BLaER1 treated with 17β-estradiol and CSF1 and Interleukin-3, amounts not matched to agents 10 nM and 100 nM (cell line): ENCODE measurements around the gene CREB1.

Experiments
- H3K27ac ChIP-seq, 11 experiments: shearing (Covaris generic); formaldehyde crosslinking; 2 replicates each; pipeline ENCODE4 v1.8.1; 2022
- H3K27me3 ChIP-seq, 11 experiments: shearing (Covaris generic); formaldehyde crosslinking; 2 replicates each; pipeline ENCODE4 v1.8.1; 2022
- H3K36me3 ChIP-seq, 11 experiments: shearing (Covaris generic); formaldehyde crosslinking; 2 replicates each; pipeline ENCODE4 v1.8.1; 2022
- H3K4me1 ChIP-seq, 10 experiments: shearing (Covaris generic); formaldehyde crosslinking; 2 replicates each; pipeline ENCODE4 v1.8.1; 2022
- H3K4me2 ChIP-seq, 11 experiments: shearing (Covaris generic); formaldehyde crosslinking; 2 replicates each; pipeline ENCODE4 v1.8.1; 2022
- H3K4me3 ChIP-seq, 10 experiments: shearing (Covaris generic); formaldehyde crosslinking; 2 replicates each; pipeline ENCODE4 v1.8.1; 2022
- H3K9ac ChIP-seq, 11 experiments: shearing (Covaris generic); formaldehyde crosslinking; 2 replicates each; pipeline ENCODE4 v1.8.1; 2022
- H3K9me3 ChIP-seq, 11 experiments: shearing (Covaris generic); formaldehyde crosslinking; replicated peaks in 1 of 11; 2 replicates each; pipeline ENCODE4 v1.8.1; 2022
- H4K20me1 ChIP-seq, 11 experiments: shearing (Covaris generic); formaldehyde crosslinking; 2 replicates each; pipeline ENCODE4 v1.8.1; 2022
- Cebpa-rat ChIP-seq, 11 experiments: shearing (Covaris generic); IDR thresholded peaks; 2 replicates each; pipeline ENCODE4 v1.8.1; 2022

Gene CREB1

DNA sequence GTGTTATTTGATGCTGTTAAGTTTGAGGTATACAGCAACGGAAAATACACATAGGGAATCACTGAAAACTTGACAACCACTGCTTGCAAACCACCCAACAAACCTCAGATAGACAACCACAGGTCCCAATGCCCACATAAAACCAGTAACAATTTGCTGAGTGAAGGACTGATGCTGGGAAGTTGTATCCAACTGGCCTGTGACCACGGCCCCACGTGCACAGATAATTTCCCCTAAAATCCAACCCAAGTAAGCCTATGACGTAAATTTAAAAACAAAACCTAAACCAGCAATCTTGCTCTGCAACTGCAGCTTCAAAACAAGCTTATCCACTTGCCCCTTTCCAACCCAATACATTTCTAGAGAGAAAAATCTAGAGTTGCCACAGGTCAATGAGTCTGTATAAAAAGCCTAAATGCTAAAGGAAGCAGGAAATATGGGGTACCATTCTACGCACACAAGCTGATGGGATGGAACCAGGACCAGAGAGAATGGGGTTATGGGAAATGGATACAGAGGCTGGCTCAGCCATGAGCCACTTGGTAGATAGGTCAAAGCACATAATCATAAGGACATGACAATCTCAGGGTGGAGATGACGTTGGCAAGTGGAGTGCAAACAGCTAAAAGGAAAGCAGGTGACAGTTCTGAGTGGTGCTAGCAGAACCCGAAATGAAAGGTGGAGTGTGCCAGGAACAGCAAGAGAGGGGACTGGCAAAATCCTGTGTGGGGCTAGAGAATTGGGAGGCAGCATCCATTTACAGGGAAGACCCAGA, 27.8 kb upstream of the CREB1 start:
- Histone ChIP-seq H3K27ac (peak overlapping the region in 3 of 11 experiments; percentile 79 to 89 (median 86); a peak in 7 of 22 replicates), H4K20me1 (no peaks in the 10 kb centered on the region), H3K9me3 (no peaks in the 10 kb centered on the region), H3K4me1 (peaks cover 27 to 95% (median 49%) of the 10 kb centered on the region in 10 experiments), H3K9ac (peak overlapping the region in 2 of 11 experiments; percentile 71 to 80; a peak in 2 of 22 replicates), H3K4me2 (peak overlapping the region in 10 of 11 experiments; percentile 31 to 83 (median 54); a peak in 19 of 22 replicates), H3K4me3 (no peak overlapping the region), H3K27me3 (no peaks in the 10 kb centered on the region), H3K36me3 (no peaks in the 10 kb centered on the region)
- no peak for TF ChIP-seq Cebpa-rat (IDR thresholded peaks at IDR 0.05)

DNA sequence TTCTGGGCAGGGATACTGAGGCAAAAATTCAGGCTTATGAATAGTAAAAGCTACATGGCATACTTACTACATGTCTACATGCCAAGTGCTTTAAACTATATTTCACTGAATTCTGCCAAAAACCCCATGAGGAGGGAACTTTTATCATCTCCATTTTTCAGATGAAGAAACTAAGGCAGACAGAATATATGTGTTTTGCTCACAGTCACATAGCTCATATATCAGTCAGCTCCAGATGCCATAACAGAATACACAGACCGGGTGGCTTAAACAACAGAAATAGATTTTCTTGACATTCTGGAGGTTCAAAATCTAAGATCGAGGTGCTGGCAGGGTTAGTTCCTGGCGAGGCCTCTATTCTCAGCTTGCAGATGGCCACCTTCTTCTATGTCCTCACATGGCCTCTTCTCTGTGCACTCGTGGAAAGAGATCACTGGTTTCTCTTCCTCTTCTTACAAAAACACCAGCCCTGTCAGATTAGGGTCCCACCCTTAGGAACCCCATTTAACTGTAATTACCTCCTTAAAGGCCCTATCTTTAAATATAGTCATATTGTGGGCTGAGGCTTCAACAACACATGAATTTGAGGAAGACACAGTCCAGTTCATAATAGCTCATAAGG, 27.1 kb upstream of the CREB1 start:
- peak overlapping the region in 3 of 11 experiments; percentile 79 to 89 (median 86); a peak in 7 of 22 replicates for H3K27ac ChIP-seq
- no peak overlapping the region for H3K4me3 ChIP-seq
- H3K4me2 ChIP-seq = peak overlapping the region; percentile 19 to 83 (median 54); a peak in 21 of 22 replicates

DNA sequence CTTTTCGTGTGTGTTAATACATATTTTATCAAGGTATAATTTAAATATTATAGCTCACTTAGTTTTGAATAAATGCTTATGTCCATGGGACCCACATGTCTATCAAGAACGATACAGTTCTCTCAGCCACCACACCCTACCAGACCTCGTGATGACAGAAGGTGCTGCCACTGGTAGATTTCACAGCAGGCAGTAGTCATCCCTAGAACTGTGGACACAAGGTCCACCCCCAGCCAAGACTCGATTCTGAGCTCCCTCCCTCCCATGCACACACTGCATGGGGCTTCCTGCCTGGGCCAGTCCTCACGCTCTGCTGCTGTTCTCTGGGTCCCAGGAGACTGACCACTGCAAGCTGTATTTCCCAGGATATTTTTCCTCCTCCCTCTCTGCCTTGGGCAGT, 26.5 kb upstream of the CREB1 start:
- H3K4me2 ChIP-seq = peak overlapping the region in 9 of 11 experiments; percentile 31 to 83 (median 55); a peak in 16 of 22 replicates

More for the DNA sequence above, 27.1 kb upstream of the CREB1 start:
- Histone ChIP-seq H4K20me1 (no peaks in the 10 kb centered on the region), H3K9ac (peak overlapping the region in 2 of 11 experiments; percentile 25 to 80; a peak in 4 of 22 replicates), H3K36me3 (no peaks in the 10 kb centered on the region), H3K27me3 (no peaks in the 10 kb centered on the region), H3K9me3 (no peaks in the 10 kb centered on the region), H3K4me1 (peaks cover 27 to 94% (median 49%) of the 10 kb centered on the region in 10 experiments)
- TF ChIP-seq Cebpa-rat (IDR thresholded peaks at IDR 0.05) = no peak

DNA sequence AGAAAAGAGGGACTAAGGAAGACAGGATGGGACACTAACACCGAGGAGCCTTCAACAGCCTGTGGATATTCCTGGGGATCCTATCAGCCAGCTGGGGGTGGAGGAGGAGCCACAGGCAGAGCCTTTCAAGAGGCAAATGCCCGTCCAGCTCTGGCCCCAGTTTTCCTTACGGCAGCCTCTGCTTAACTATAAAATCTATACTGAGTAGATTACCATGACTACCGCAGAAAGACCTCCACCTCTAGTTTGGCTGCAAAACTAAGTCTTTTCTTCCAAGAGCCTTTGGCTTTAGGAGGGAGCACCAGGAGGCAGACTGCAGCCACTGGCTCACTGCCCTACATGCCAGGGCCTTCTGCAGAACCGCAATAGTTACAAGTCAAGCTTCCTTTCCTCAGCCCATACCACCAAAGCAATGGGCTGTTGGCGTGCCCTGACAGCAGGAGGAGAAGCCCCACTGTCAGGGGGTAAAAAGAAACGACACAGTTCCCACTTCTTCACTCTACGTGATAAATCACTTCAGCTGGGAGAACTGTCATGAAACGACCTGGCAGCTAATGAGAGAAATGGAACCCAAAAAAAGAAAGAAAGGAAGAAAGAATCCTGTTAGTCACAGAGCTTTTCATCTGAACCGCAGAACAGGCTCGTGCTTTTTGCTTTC, 25.1 kb upstream of the CREB1 start:
- no peaks in the 10 kb centered on the region for H3K9me3 ChIP-seq
- no peaks in the 10 kb centered on the region for H3K36me3 ChIP-seq
- H3K9ac ChIP-seq = peak overlapping the region in 1 of 11 experiments; percentile 7; a peak in 2 of 22 replicates
- peak overlapping the region in 4 of 11 experiments; percentile 52 to 83 (median 68); a peak in 7 of 22 replicates for H3K4me2 ChIP-seq
- no peaks in the 10 kb centered on the region for H3K27me3 ChIP-seq
- TF ChIP-seq Cebpa-rat (IDR thresholded peaks at IDR 0.05) = no peak
- no peak overlapping the region for H3K4me3 ChIP-seq
- no peaks in the 10 kb centered on the region for H4K20me1 ChIP-seq
- peaks cover 18 to 75% (median 36%) of the 10 kb centered on the region in 10 experiments for H3K4me1 ChIP-seq
- no peak overlapping the region; a peak in 1 of 22 replicates for H3K27ac ChIP-seq

More for the DNA sequence above, 26.5 kb upstream of the CREB1 start:
- Histone ChIP-seq H3K4me1 (peaks cover 27 to 89% (median 49%) of the 10 kb centered on the region in 10 experiments), H3K9ac (peak overlapping the region in 2 of 11 experiments; percentile 25 to 58; a peak in 4 of 22 replicates), H3K4me3 (no peak overlapping the region), H3K27ac (peak overlapping the region in 4 of 11 experiments; percentile 3 to 89 (median 82); a peak in 6 of 22 replicates), H3K9me3 (no peaks in the 10 kb centered on the region), H4K20me1 (no peaks in the 10 kb centered on the region), H3K27me3 (no peaks in the 10 kb centered on the region), H3K36me3 (no peaks in the 10 kb centered on the region)
- TF ChIP-seq Cebpa-rat (IDR thresholded peaks at IDR 0.05) = no peak

DNA sequence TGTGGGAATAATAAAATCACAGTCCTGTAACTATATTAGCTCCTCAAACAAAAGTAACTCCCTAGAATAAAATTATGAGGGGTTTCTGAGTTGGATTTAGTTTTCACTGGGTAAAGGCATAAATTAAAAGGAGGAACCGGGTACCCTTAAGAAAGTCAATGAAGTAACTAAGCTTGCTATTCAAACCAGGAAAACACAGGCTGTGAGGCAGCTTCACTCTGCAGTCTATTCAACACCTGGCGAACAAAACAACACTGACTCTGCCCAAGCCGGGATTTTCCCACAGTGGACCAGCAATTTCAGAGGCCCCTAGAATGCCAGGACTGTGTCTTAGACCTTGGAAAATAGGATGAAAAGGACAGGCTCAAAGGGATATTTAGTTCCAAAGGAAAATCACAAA, 24.6 kb upstream of the CREB1 start:
- H3K9ac ChIP-seq = peak overlapping the region in 2 of 11 experiments; percentile 7 to 30; a peak in 2 of 22 replicates
- no peak overlapping the region for H3K4me3 ChIP-seq
- H3K9me3 ChIP-seq = no peaks in the 10 kb centered on the region
- no peak for TF ChIP-seq Cebpa-rat (IDR thresholded peaks at IDR 0.05)
- no peaks in the 10 kb centered on the region for H3K36me3 ChIP-seq
- H4K20me1 ChIP-seq = no peaks in the 10 kb centered on the region
- peak overlapping the region in 6 of 11 experiments; percentile 1 to 83 (median 55); a peak in 10 of 22 replicates for H3K4me2 ChIP-seq
- H3K4me1 ChIP-seq = peaks cover 17 to 69% (median 32%) of the 10 kb centered on the region in 10 experiments; a peak in 19 of 20 replicates
- no peak overlapping the region for H3K27ac ChIP-seq
- no peaks in the 10 kb centered on the region for H3K27me3 ChIP-seq

DNA sequence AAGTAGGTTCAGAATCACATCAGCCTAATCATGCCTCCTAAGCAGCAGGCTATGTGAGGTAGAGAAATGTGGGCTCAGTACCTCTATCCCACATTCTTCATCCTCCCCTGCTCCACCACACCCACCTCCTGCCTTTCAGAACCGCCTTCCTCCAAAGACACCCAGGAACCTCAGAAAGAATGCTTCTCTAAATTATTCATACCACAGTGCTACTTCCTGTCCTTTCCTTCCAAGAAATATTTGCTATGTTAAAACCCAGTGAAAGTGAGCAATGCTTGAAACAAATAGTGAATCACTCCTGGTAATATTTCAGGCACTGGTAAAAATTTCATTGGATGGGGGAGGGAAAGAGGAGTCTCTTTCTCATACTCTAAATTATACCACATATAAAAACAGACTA, 24.0 kb upstream of the CREB1 start:
- peak overlapping the region in 1 of 11 experiments; percentile 1; a peak in 1 of 22 replicates for H3K27ac ChIP-seq
- H3K4me1 ChIP-seq = peaks cover 15 to 64% (median 27%) of the 10 kb centered on the region in 10 experiments; a peak in 19 of 20 replicates
- no peaks in the 10 kb centered on the region for H3K9me3 ChIP-seq
- H4K20me1 ChIP-seq = no peaks in the 10 kb centered on the region
- no peaks in the 10 kb centered on the region for H3K27me3 ChIP-seq
- no peak for TF ChIP-seq Cebpa-rat (IDR thresholded peaks at IDR 0.05)
- H3K9ac ChIP-seq = no peak overlapping the region
- no peaks in the 10 kb centered on the region for H3K36me3 ChIP-seq
- no peak overlapping the region for H3K4me3 ChIP-seq
- H3K4me2 ChIP-seq = peak overlapping the region in 6 of 11 experiments; percentile 1 to 83 (median 55); a peak in 10 of 22 replicates

DNA sequence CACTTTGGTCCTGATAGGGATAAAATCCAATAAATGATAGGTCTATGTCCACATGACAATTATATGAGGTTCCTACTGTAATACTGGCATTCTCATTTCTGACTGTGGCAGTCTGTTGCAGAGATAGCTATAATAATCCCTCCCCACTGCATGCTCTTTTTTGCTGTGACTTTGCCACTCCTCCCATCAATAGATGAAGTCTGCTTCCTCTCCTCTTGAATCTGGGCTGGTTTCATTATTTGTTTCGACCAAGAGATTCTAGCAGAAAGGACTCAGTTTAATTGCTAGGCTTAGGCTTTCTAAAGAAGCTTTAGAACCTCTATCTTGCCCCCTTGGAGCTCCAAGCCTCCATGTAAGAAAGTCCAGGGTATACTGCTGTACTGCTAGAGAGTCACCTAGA, 23.3 kb upstream of the CREB1 start:
- Histone ChIP-seq H3K9ac (no peak overlapping the region), H3K4me2 (peak overlapping the region in 4 of 11 experiments; percentile 52 to 83 (median 68); a peak in 8 of 22 replicates), H3K27me3 (no peaks in the 10 kb centered on the region), H3K4me3 (no peak overlapping the region), H4K20me1 (no peaks in the 10 kb centered on the region), H3K4me1 (peaks cover 15 to 57% (median 24%) of the 10 kb centered on the region in 10 experiments; a peak in 19 of 20 replicates), H3K36me3 (no peaks in the 10 kb centered on the region), H3K9me3 (no peaks in the 10 kb centered on the region), H3K27ac (no peak overlapping the region; a peak in 1 of 22 replicates)
- TF ChIP-seq Cebpa-rat (IDR thresholded peaks at IDR 0.05) = no peak

DNA sequence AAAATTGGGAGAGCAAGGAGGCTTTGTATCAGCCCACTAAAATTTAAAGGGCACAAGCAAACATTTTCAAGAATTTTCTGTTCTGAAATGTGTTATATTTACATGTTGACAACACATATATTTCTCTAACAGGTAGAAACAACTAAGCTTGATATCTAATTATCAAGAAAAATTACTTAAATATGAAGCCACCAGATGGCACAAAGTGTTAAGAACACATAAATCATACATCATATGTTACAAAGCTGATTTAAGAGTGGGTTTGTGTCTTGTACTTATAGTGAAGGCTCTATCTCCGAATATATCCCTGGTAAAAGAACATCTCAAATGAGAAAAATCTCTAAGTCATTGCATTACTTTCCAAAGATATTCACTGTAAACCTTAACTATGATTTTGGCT, 19.6 kb upstream of the CREB1 start:
- Histone ChIP-seq H3K4me2 (no peak overlapping the region), H3K4me1 (peaks cover 0 to 36% (median 8%) of the 10 kb centered on the region in 10 experiments; a peak in 12 of 20 replicates), H3K27me3 (no peaks in the 10 kb centered on the region), H3K4me3 (no peak overlapping the region), H3K9ac (no peak overlapping the region), H3K9me3 (no peaks in the 10 kb centered on the region), H3K27ac (no peak overlapping the region), H3K36me3 (no peaks in the 10 kb centered on the region), H4K20me1 (no peaks in the 10 kb centered on the region)
- no peak for TF ChIP-seq Cebpa-rat (IDR thresholded peaks at IDR 0.05)
